ENCODE results near the gene ADCY1.

DNA sequence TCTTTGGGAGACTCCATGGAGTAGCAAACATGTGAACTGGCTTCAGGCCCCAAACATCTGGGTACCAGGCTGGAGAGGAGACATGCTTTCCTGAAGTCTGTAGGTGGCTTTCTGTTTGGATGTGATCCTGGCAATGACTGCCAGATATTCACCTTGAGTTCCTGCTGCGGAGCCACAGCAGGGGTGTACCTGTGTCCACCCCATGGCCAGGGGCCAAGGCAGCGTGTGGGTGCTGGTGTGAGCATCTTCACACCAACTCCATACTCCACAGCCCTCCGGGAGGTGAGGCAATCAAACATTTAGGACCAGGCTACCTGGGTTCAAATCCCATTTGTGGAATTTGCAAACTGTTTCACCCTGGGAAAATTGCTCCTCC, 113.0 kb downstream of the ADCY1 start:
- TF ChIP-seq, protein P1, sequence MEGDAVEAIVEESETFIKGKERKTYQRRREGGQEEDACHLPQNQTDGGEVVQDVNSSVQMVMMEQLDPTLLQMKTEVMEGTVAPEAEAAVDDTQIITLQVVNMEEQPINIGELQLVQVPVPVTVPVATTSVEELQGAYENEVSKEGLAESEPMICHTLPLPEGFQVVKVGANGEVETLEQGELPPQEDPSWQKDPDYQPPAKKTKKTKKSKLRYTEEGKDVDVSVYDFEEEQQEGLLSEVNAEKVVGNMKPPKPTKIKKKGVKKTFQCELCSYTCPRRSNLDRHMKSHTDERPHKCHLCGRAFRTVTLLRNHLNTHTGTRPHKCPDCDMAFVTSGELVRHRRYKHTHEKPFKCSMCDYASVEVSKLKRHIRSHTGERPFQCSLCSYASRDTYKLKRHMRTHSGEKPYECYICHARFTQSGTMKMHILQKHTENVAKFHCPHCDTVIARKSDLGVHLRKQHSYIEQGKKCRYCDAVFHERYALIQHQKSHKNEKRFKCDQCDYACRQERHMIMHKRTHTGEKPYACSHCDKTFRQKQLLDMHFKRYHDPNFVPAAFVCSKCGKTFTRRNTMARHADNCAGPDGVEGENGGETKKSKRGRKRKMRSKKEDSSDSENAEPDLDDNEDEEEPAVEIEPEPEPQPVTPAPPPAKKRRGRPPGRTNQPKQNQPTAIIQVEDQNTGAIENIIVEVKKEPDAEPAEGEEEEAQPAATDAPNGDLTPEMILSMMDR (conservative IDR thresholded peaks at IDR 0.05 in 1 of 2, IDR thresholded peaks at IDR 0.05 in 1 of 2; ENCODE audit: low read depth in 1 of 2, low read length in 2 of 2) = no peak
- no peak for TF ChIP-seq EZH2 (IDR thresholded peaks at IDR 0.05; ENCODE audit: low read length, missing control alignments)
